ENCODE data around the gene MICAL2.

MICAL2 gene

DNA sequence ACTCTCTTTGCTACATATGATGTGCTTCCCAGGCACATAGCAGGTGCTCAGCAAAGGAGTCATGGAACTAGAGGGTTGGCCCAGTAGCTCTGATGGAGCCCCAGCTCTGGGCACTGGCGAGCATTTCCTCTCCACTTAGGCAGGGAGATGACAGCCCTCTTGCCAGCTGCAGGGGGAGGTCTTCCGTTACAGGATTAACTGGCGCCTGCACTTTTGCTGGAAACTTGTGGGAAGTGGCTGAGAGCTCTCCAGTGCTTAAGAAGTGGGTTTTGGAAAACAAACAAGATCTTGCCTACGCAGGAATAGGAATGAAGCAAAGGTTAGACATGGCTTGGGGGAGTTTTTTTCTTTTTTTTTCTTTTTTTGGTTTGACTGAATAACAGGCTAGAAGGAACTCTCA is 75.5 kb downstream of the MICAL2 start:
- H3K4me3 ChIP-seq (ENCODE audit: low read depth, low read length): no peak overlapping the region
- no peak for TF ChIP-seq CTCF (IDR thresholded peaks at IDR 0.05; ENCODE audit: borderline replicate concordance, insufficient read depth, low read depth, low read length)

GRCh38 chr11:12186701-12187100 is 76.3 kb downstream of the MICAL2 start:
- no peak for TF ChIP-seq CTCF (IDR thresholded peaks at IDR 0.05; ENCODE audit: borderline replicate concordance, insufficient read depth, low read depth, low read length)

DNA sequence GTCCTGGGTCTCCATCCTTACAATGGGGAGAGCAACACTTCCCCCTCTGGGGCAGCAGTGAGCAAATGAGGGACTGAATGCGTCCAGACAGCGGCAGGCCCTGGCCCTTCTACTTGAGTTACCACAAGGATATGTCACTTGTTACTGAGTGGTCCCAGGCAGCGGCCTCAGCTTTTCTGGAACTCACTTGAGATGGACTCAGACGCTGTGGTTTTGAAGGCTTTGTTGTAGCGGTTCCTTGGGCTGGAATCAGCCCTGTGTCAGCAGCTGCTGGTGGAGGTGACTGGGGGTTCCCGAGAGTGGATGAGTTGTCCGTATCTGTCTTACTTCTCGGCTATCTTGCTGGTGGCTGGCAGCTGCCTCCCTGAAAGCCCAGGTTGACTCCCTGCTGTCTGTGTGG is 77.0 kb downstream of the MICAL2 start:
- TF ChIP-seq CTCF (IDR thresholded peaks at IDR 0.05; ENCODE audit: borderline replicate concordance, insufficient read depth, low read depth, low read length): no peak

More at GRCh38 chr11:12186701-12187100, 76.3 kb downstream of the MICAL2 start:
- no peak overlapping the region for H3K4me3 ChIP-seq (ENCODE audit: low read depth, low read length)

GRCh38 chr11:12188548-12189317 is 78.3 kb downstream of the MICAL2 start:
- no peak for TF ChIP-seq CTCF (IDR thresholded peaks at IDR 0.05; ENCODE audit: borderline replicate concordance, insufficient read depth, low read depth, low read length)
- H3K4me3 ChIP-seq (ENCODE audit: low read depth, low read length): no peak overlapping the region

More for the DNA sequence above, 77.0 kb downstream of the MICAL2 start:
- no peak overlapping the region for H3K4me3 ChIP-seq (ENCODE audit: low read depth, low read length)

DNA sequence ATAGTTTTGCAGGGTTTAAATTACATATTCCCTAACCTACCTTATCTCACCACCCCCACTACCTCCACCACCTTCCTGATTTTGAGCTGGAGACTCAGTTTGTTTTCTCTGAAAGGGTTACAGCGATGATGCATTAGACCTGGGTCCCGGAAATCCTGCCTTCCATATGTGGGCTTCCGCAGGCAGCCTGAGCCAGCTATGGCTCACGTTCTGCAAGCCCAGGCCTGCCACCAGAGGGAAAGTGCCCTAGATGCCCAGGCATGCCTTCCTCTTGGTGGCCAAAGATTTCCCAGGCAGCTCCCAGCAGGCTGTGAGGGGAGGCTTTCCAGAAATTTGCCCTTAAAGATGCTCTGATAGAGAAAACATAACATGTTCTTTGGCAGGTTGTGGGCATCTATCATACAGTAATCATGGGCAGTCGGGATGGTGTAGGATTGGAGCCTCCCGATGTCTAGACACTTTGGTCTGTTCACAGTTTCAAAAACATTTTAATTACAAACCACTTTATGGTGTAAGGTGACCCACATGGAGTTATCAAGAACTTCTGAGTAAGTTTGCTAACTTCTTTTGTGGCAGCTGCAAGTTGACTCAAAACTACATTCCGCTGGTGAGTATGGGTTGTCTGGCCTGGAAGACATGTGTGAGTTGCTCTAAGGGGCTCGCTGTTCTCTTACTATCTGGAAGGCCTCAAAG is 79.3 kb downstream of the MICAL2 start:
- TF ChIP-seq CTCF (IDR thresholded peaks at IDR 0.05; ENCODE audit: borderline replicate concordance, insufficient read depth, low read depth, low read length): no peak
- no peak overlapping the region for H3K4me3 ChIP-seq (ENCODE audit: low read depth, low read length)

GRCh38 chr11:12190511-12190910 is 80.1 kb downstream of the MICAL2 start:
- no peak for TF ChIP-seq CTCF (IDR thresholded peaks at IDR 0.05; ENCODE audit: borderline replicate concordance, insufficient read depth, low read depth, low read length)
- H3K4me3 ChIP-seq (ENCODE audit: low read depth, low read length): no peak overlapping the region

All from GM12875 (cell line).